H7 (cell line): ENCODE measurements around the gene CIT. TPM values are rescaled to one million over a fixed set of nuclear protein-coding genes. Genes with fewer than 3 reads are reported as not detected.
"Not testable (repeated sequence)": the region's sequence is repeated elsewhere in the genome, so short reads cannot be mapped to it uniquely, and the experiment has no call there.

ENCODE experiments used
- DNase-seq: peaks from one replicate; pipeline ENCODE4 v3.0.0; 2012
- H3K27me3 ChIP-seq: 2 replicates; pipeline ENCODE4 v1.6.0; 2011; ENCODE audit warnings: mild to moderate bottlenecking, low read length; ENCODE audit not compliant: control insufficient read depth, insufficient read depth
- H3K36me3 ChIP-seq: replicated peaks from 2 replicates; pipeline ENCODE4 v1.5.1; 2011; ENCODE audit warnings: low read length; ENCODE audit not compliant: control insufficient read depth, insufficient read depth
- H3K4me3 ChIP-seq: 2 replicates; pipeline ENCODE4 v1.5.1; 2011; ENCODE audit warnings: low read depth, mild to moderate bottlenecking, control low read depth, low read length, moderate library complexity; ENCODE audit not compliant: insufficient read depth
- total RNA-seq: library from RNA; depleted of rRNA; stranded (reverse); fragments of >200 nt; shearing (Covaris generic); gene quantifications from 2 replicates; pipeline ENCODE4 v1.2.3, GENCODE V29; 2014

The CIT gene
- total RNA-seq, 1 experiment from 2014 or later = 23.8 TPM

GRCh38 chr12:119720349-119720748 lies 156.8 kb downstream of the CIT start:
- peaks cover 14% of the 10 kb centered on the region for H3K36me3 ChIP-seq
- no peak for DNase-seq
- H3K4me3 ChIP-seq = no peak overlapping the region
- no peaks in the 10 kb centered on the region for H3K27me3 ChIP-seq

GRCh38 chr12:119718141-119718540 lies 159.0 kb downstream of the CIT start:
- peaks cover 22% of the 10 kb centered on the region for H3K36me3 ChIP-seq

GRCh38 chr12:119715268-119715620 lies 161.9 kb downstream of the CIT start:
- Histone ChIP-seq H3K4me3 (no peak overlapping the region), H3K36me3 (peaks cover 34% of the 10 kb centered on the region), H3K27me3 (no peaks in the 10 kb centered on the region)
- no peak for DNase-seq

More at GRCh38 chr12:119718141-119718540, 159.0 kb downstream of the CIT start:
- Histone ChIP-seq H3K4me3 (no peak overlapping the region), H3K27me3 (no peaks in the 10 kb centered on the region)
- DNase-seq = no peak

DNA sequence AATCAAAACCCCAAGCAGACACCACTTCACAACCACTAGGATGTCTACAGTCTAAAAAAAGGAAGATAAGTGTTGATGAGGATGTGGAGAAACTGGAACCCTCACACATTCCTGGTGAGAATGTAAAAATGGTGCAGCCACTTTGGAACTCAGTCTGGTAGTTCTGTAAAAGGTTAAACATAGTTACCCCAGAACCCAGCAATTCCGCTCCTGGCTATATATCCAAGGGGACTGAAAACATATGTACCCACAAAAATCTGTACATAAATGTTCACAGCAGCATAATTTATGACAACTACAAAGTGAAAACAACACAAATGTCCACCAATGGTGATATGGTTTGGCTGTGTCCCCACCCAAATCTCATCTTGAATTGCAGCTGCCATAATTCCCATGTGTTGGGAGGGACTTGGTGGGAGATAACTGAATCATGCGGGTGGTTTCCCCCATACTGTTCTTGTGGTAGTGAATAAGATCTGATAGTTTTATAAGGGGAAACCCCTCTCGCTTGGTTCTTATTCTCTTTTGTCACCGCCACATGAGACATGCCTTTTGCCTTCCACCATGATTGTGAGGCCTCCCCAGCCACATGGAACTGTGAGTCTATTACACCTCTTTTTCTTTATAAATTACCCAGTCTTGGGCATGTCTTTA lies 162.4 kb downstream of the CIT start:
- Histone ChIP-seq H3K4me3 (no peak overlapping the region), H3K36me3 (peaks cover 39% of the 10 kb centered on the region), H3K27me3 (no peaks in the 10 kb centered on the region)
- no peak for DNase-seq

- Histone ChIP-seq H3K4me3 (no peak overlapping the region), H3K27me3 (no peaks in the 10 kb centered on the region), H3K36me3 (peaks cover 41% of the 10 kb centered on the region)
- no peak for DNase-seq
These were observed 163.5 kb downstream of the CIT start for GRCh38 chr12:119713551-119714031.

DNA sequence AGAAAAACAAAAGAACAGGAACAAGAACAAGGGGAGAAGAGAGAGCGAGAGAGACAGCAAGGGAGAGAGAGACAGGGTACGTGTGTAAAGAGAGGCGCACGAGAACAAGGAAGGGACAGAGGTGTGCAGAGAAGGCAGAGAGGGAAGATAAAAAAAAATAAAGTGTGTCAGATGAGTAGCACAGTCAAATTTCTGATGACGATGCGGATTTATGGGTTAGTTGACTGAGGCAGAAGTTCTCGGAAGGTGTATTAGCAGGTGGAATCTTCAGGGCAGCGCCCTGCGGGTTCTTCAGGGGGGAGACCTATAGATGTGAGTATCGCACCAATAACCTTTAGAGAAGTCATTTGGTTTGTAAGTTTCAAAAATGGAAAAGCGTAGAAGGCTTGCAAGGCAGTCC lies 164.4 kb downstream of the CIT start:
- H3K36me3 ChIP-seq = peaks cover 38% of the 10 kb centered on the region

DNA sequence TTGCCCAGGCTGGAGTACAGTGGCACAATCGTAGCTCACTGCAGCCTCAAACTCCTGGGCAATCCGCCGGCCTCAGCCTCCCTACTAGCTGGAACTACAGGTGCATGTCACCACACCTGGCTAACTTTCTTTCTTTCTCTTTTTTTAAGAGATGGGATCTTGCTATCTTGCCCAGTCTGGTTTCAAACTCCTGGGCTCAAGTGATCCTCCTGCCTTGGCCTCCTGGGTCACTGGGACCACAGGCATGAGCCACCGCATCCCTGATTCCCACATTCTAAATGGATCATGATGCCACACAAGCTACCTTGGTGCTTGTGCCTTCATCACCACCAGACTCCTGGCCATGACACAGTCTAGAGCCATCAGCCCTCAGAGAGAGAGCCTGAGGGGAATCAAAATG lies 165.4 kb downstream of the CIT start:
- no peak overlapping the region for H3K4me3 ChIP-seq
- no peaks in the 10 kb centered on the region for H3K27me3 ChIP-seq
- H3K36me3 ChIP-seq = peaks cover 40% of the 10 kb centered on the region
- no peak for DNase-seq

More for the DNA sequence above, 164.4 kb downstream of the CIT start:
- no peak overlapping the region for H3K4me3 ChIP-seq
- DNase-seq = no peak
- no peaks in the 10 kb centered on the region for H3K27me3 ChIP-seq

- DNase-seq = no peak
- H3K4me3 ChIP-seq = no peak overlapping the region
- no peaks in the 10 kb centered on the region for H3K27me3 ChIP-seq
- H3K36me3 ChIP-seq = peaks cover 40% of the 10 kb centered on the region
These were observed 166.1 kb downstream of the CIT start for GRCh38 chr12:119710965-119711551.

DNA sequence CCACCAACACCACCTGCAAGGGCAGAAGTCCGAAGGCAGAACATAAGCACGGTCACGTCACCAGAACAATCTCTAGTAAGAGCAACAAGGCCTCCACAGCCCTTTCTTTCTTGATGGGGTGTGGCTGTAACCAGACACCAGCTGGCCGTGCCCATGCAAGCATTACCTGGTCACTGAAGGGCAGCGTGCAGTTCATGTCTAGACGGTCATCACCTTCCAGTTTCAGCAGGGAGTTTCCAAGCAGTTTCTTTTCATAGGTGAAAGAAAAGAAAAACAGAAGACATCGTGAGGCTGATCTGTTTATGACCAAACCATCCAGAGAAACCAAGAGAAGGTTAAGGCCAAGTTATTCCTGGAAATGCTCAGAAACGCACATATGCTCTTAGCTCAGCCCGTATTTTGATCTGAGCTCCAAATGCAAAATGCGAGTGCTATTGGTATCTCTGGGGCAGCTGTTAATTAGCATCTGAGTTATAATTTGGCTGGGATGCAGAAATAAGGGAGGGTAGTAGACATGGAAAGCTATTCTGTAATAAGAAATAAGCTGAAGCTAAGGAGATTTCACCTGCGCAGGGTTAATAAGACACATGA lies 166.7 kb downstream of the CIT start:
- Histone ChIP-seq H3K27me3 (no peaks in the 10 kb centered on the region), H3K36me3 (peaks cover 38% of the 10 kb centered on the region), H3K4me3 (no peak overlapping the region)
- DNase-seq = no peak

DNA sequence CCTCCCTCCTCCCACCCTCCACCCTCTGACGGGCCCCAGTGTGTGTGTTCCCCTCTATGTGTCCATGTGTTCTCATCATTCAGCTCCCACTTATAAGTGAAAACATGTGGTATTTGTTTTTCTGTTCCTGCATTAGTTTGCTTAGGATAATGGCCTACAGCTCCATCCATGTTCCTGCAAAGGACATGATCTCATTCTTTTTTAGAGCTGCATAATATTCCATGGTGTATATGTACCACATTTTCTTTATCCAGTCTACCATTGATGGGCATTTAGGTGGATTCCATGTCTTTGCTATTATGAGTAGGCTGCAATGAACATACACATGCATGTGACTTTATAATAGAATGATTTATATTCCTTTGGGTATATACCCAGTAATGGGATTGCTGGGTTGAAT lies 170.7 kb downstream of the CIT start:
- H3K4me3 ChIP-seq, DNase-seq, H3K27me3 ChIP-seq: not testable (repeated sequence)
- peaks cover 33% of the 10 kb centered on the region for H3K36me3 ChIP-seq

DNA sequence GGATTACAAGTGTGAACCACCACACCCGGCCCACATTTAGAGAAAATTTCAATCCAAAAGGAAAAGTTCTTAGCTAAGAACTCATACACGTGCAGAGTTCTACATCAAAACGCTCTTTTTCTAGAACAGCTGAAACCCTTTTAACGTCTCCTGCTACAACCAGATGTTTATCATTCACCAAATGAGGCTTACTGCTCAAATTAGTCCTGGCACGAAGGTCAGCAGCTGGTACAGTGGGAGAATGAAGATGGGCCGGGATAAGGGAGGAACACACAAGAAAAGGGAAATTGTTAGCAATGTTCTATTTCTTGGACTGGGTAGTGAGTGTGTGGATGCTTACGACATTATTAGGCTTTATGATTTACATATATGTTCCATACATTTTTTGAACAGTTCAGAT lies 171.9 kb downstream of the CIT start:
- peaks cover 27% of the 10 kb centered on the region for H3K36me3 ChIP-seq
- no peaks in the 10 kb centered on the region for H3K27me3 ChIP-seq
- DNase-seq = no peak
- H3K4me3 ChIP-seq = no peak overlapping the region

DNA sequence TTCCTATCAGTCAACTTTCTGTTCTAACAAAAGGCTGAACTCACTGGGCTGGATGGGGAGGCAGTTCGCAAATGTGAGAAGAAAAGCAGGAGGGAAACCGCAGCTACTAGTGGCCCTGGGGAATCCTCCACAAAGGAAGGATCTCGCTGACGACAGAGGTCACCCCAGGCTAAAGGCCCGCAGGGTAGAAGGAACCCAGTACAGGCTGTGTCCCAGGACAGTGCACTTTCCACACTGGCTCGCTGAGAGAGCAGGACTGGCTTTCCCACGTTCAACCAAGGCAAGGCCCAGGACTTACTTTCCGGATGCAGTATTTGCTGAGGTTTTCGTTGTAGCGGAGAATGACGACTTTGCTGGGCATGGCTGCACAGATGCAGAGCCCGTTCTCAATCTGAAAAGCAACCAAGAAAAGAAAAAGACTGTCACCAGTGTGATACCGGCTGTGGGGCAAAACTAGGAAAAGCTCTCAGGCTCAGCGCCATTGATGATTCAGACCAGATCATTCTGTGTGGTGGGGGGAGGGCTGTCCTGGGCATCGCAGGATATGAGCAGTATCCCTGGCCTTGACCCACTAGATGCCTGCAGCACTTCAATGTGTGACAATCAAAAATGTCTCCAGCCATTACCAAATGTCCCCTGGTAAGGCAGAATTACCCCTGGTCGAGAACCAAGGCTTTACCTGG lies 172.9 kb downstream of the CIT start:
- Histone ChIP-seq H3K36me3 (peaks cover 25% of the 10 kb centered on the region), H3K4me3 (no peak overlapping the region), H3K27me3 (no peaks in the 10 kb centered on the region)
- no peak for DNase-seq

- no peak for DNase-seq
- no peak overlapping the region for H3K4me3 ChIP-seq
- no peaks in the 10 kb centered on the region for H3K27me3 ChIP-seq
- H3K36me3 ChIP-seq = peaks cover 25% of the 10 kb centered on the region
These were observed 177.0 kb downstream of the CIT start for GRCh38 chr12:119700078-119700477.

DNA sequence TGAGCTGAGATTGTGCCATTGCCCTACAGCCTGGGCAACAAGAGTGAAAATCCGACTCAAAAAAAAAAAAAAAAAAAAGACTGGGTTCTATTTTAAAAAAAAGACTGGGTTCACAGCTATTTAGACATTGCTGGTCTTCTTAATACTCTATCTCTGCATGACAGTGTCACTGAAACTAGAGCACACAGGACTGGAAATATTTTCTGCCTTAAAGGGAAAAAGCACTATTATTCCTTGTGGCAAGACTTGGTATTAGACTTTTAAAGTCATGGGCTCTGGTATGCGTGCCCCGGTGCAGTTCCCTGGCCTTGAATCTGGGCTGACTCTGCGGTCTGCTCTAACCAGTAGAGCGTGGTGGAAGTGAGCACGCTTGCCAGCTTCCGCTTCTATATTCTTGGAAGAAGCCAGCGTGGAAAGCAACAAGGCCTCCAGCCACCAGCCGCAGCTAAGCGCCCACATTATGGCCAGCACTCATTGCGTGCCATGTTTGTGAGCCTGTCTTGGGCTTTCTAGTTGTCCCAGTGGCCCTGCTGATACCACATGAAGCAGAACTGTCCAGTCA lies 177.8 kb downstream of the CIT start:
- Histone ChIP-seq H3K4me3 (no peak overlapping the region), H3K27me3 (no peaks in the 10 kb centered on the region), H3K36me3 (peaks cover 25% of the 10 kb centered on the region)
- DNase-seq = no peak
